Measurements from ENCODE around the gene NUDT17.
A peak's percentile ranks its signal among the peaks of the same experiment; 100 is the strongest.

NUDT17 gene

DNA sequence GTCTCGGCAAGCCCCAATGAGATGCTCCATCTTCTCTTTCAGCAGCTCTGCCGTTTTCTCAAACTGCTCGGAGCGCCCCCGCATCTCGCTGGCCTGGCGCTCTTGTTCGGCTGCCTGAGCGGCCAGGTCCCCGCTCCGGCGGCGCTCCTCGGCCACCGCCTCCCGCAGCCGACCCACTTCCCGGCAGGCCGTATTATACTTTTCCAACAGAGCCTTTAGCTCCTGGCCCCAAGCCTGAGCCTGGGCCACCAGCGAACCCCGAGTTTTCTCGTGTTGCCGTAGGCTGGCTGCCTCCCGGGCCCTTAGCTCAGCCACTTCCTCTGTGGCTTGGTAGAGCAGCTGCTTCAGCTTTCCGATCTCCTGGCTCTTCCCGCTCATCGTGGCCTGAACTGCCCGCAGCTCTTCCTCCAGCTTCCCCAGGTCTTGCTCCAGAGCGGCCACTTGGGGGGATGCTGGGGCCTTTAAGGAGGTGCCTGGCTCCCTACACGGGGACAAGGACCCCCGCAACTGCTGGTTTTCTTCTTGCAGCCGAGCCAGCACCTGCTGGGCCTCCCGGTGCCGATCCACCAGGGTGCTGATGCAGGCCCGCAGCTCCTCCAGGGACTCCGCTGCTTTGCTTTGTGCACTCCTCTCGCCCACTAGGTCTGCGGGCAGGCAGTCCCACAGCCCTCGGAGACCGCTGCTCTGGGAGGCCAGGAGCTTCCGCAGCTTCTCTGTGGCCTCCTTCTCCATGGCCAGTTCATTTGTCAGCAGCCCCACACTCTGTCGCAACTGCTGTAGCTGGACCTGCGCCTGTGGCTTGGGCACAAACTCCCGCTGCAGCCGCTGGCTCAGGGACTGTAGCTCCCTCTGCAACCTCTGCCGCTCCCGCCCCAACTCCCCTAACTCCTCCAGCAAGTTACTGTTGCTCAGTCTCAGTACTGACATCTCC lies 26.8 kb downstream of the NUDT17 start:
- H3K9ac ChIP-seq (ENCODE audit: low read length) = no peak overlapping the region
- no peak overlapping the region for H3K4me2 ChIP-seq (ENCODE audit: low read depth, low read length, poor library complexity, severe bottlenecking)
- H3K9me2 ChIP-seq (replicated peaks; ENCODE audit: insufficient read depth, low read length) = no peaks in the 10 kb centered on the region

DNA sequence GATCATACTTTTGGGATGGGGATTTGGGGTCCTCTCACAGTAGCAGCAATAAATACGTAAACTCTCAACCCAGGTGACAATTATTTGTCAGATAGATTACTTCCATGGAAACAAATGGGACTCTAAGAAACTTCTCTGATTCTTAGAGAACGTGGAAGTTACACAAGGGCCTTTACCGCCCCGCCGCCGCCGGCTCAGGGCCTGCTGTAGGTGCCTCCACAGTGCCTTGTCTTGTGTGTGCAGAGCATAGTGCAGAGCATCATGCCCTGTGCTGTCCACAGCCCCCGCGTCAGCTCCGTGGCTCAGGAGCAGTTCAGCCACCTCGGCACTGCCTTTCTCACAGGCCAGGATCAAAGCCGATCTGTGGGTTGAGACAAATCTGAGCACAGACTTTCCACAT lies 29.2 kb downstream of the NUDT17 start:
- Histone ChIP-seq H3K4me2 (ENCODE audit: low read depth, low read length, poor library complexity, severe bottlenecking) (no peak overlapping the region), H3K27ac (ENCODE audit: low read depth, low read length) (no peak overlapping the region), H3K9me3 (ENCODE audit: insufficient read depth, low read length) (no peaks in the 10 kb centered on the region), H3K36me3 (ENCODE audit: low read length) (no peaks in the 10 kb centered on the region), H3K79me2 (ENCODE audit: insufficient read depth, low read length) (no peaks in the 10 kb centered on the region), H3K9me2 (replicated peaks; ENCODE audit: insufficient read depth, low read length) (no peaks in the 10 kb centered on the region), H3K4me3 (ENCODE audit: insufficient read depth, low read length, poor library complexity, severe bottlenecking) (no peak overlapping the region), H3F3A (ENCODE audit: insufficient read depth) (no peaks in the 10 kb centered on the region), H4K20me1 (ENCODE audit: low read depth, low read length) (no peaks in the 10 kb centered on the region), H3K27me3 (ENCODE audit: low read length) (no peaks in the 10 kb centered on the region), H2AFZ (ENCODE audit: low read depth, low read length, severe bottlenecking) (no peak overlapping the region), H3K9ac (ENCODE audit: low read length) (no peak overlapping the region)
- no peak for TF ChIP-seq EZH2phosphoT487 (conservative IDR thresholded peaks at IDR 0.05; ENCODE audit: low read length)

More for the DNA sequence above, 26.8 kb downstream of the NUDT17 start:
- TF ChIP-seq EZH2phosphoT487 (conservative IDR thresholded peaks at IDR 0.05; ENCODE audit: low read length) = no peak
- TF ChIP-seq, protein P1, sequence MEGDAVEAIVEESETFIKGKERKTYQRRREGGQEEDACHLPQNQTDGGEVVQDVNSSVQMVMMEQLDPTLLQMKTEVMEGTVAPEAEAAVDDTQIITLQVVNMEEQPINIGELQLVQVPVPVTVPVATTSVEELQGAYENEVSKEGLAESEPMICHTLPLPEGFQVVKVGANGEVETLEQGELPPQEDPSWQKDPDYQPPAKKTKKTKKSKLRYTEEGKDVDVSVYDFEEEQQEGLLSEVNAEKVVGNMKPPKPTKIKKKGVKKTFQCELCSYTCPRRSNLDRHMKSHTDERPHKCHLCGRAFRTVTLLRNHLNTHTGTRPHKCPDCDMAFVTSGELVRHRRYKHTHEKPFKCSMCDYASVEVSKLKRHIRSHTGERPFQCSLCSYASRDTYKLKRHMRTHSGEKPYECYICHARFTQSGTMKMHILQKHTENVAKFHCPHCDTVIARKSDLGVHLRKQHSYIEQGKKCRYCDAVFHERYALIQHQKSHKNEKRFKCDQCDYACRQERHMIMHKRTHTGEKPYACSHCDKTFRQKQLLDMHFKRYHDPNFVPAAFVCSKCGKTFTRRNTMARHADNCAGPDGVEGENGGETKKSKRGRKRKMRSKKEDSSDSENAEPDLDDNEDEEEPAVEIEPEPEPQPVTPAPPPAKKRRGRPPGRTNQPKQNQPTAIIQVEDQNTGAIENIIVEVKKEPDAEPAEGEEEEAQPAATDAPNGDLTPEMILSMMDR (IDR thresholded peaks at IDR 0.05; ENCODE audit: insufficient read depth, low read length, poor library complexity, severe bottlenecking) = no peak
- H3K27ac ChIP-seq (ENCODE audit: low read depth, low read length) = no peak overlapping the region
- H4K20me1 ChIP-seq (ENCODE audit: low read depth, low read length) = no peaks in the 10 kb centered on the region
- no peaks in the 10 kb centered on the region for H3K36me3 ChIP-seq (ENCODE audit: low read length)
- H3K9me3 ChIP-seq (ENCODE audit: insufficient read depth, low read length) = no peaks in the 10 kb centered on the region
- no peaks in the 10 kb centered on the region for H3F3A ChIP-seq (ENCODE audit: insufficient read depth)
- H3K27me3 ChIP-seq (ENCODE audit: low read length) = no peaks in the 10 kb centered on the region
- no peaks in the 10 kb centered on the region for H3K79me2 ChIP-seq (ENCODE audit: insufficient read depth, low read length)
- H2AFZ ChIP-seq (ENCODE audit: low read depth, low read length, severe bottlenecking) = peak overlapping the region; percentile 45
- H3K4me3 ChIP-seq (ENCODE audit: insufficient read depth, low read length, poor library complexity, severe bottlenecking) = no peak overlapping the region

DNA sequence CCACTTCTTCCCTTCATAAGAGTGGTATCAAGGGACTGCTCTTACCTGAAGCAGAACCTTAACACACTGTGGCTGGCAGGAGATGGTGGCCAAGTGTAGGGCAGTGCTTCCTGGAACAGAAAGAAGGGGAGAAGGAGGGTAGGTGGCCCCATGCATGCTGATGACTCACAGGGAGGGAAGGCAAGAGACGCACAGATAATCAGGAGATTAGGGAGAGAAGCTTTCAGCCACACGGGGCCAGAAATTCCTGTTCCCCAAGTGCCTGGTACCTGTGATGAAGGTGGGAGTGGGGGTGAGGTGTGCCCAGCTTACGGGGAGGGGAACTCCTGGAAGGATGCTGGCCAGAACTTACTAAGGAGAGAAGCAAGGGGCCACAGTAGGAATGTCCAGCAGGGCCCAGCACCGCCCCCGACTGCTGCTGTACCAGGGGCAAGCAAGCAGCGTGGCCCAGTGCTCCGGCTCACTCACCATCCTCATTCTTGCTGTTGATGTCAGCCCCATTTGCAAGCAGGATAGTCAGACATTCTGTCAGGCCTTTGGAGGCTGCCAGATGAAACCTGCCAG lies 32.6 kb downstream of the NUDT17 start:
- Histone ChIP-seq H3K4me2 (ENCODE audit: low read depth, low read length, poor library complexity, severe bottlenecking) (no peak overlapping the region), H3K9ac (ENCODE audit: low read length) (no peak overlapping the region), H4K20me1 (ENCODE audit: low read depth, low read length) (no peaks in the 10 kb centered on the region), H3K36me3 (ENCODE audit: low read length) (no peaks in the 10 kb centered on the region), H3K79me2 (ENCODE audit: insufficient read depth, low read length) (no peaks in the 10 kb centered on the region), H3F3A (ENCODE audit: insufficient read depth) (no peaks in the 10 kb centered on the region), H3K9me2 (replicated peaks; ENCODE audit: insufficient read depth, low read length) (no peaks in the 10 kb centered on the region), H2AFZ (ENCODE audit: low read depth, low read length, severe bottlenecking) (no peak overlapping the region), H3K9me3 (ENCODE audit: insufficient read depth, low read length) (no peaks in the 10 kb centered on the region), H3K27ac (ENCODE audit: low read depth, low read length) (no peak overlapping the region), H3K27me3 (ENCODE audit: low read length) (no peaks in the 10 kb centered on the region), H3K4me3 (ENCODE audit: insufficient read depth, low read length, poor library complexity, severe bottlenecking) (no peak overlapping the region)
- TF ChIP-seq EZH2phosphoT487 (conservative IDR thresholded peaks at IDR 0.05; ENCODE audit: low read length) = no peak
- TF ChIP-seq, protein P1 (IDR thresholded peaks at IDR 0.05; ENCODE audit: insufficient read depth, low read length, poor library complexity, severe bottlenecking) = no peak

DNA sequence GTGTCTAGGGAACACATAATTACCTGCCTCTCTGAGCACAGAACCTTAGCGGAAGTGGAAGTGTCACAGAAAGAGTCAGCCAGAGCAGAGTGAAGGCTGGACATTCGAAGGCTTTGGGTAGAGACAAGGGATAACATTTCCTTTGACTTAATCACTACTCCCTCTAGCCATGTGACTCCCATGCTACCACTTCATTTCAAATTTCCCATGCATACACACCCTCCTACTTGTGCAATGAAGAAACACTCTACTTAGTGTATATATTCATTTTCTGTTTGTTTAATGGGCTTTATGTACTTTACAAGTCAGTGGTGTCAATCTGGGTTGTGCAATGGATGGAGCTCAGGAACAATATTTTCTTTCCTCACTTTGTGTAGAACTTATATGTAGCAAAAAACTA lies 33.3 kb downstream of the NUDT17 start:
- H3K9me2 ChIP-seq (replicated peaks; ENCODE audit: insufficient read depth, low read length) = no peaks in the 10 kb centered on the region
- H3K27me3 ChIP-seq (ENCODE audit: low read length) = no peaks in the 10 kb centered on the region
- TF ChIP-seq EZH2phosphoT487 (conservative IDR thresholded peaks at IDR 0.05; ENCODE audit: low read length) = no peak
- TF ChIP-seq, protein P1 (IDR thresholded peaks at IDR 0.05; ENCODE audit: insufficient read depth, low read length, poor library complexity, severe bottlenecking) = no peak

More for the DNA sequence above, 33.3 kb downstream of the NUDT17 start:
- Histone ChIP-seq H3K4me3 (ENCODE audit: insufficient read depth, low read length, poor library complexity, severe bottlenecking) (no peak overlapping the region), H3K4me2 (ENCODE audit: low read depth, low read length, poor library complexity, severe bottlenecking) (no peak overlapping the region), H4K20me1 (ENCODE audit: low read depth, low read length) (no peaks in the 10 kb centered on the region), H3K79me2 (ENCODE audit: insufficient read depth, low read length) (no peaks in the 10 kb centered on the region), H3K27ac (ENCODE audit: low read depth, low read length) (no peak overlapping the region), H3F3A (ENCODE audit: insufficient read depth) (no peaks in the 10 kb centered on the region), H3K36me3 (ENCODE audit: low read length) (no peaks in the 10 kb centered on the region), H3K9ac (ENCODE audit: low read length) (no peak overlapping the region), H2AFZ (ENCODE audit: low read depth, low read length, severe bottlenecking) (no peak overlapping the region), H3K9me3 (ENCODE audit: insufficient read depth, low read length) (no peaks in the 10 kb centered on the region)
